Keratinocyte (primary cell): ENCODE measurements around the gene P2RX2.

ENCODE experiments used
- EZH2 ChIP-seq: IDR thresholded peaks from one replicate; pipeline ENCODE4 v1.6.1; 2012; ENCODE audit warnings: inconsistent platforms, mild to moderate bottlenecking, low read length, moderate library complexity
- TF ChIP-seq, protein P1 (sequence below), 3 experiments: IDR thresholded peaks in 1 of 3; conservative IDR thresholded peaks in 1 of 3; optimal IDR thresholded peaks in 1 of 3; 2 replicates in 2 of 3; 3 replicates in 1 of 3; pipeline versions ENCODE3 to v1.5.1; 2011; ENCODE audit warnings: low read length in 3 of 3, mild to moderate bottlenecking in 3 of 3, moderate library complexity in 2 of 3, control low read depth in 1 of 3, inconsistent platforms in 1 of 3; ENCODE audit not compliant: insufficient read depth in 2 of 3; ENCODE audit errors: extremely low read depth in 1 of 3

DNA sequence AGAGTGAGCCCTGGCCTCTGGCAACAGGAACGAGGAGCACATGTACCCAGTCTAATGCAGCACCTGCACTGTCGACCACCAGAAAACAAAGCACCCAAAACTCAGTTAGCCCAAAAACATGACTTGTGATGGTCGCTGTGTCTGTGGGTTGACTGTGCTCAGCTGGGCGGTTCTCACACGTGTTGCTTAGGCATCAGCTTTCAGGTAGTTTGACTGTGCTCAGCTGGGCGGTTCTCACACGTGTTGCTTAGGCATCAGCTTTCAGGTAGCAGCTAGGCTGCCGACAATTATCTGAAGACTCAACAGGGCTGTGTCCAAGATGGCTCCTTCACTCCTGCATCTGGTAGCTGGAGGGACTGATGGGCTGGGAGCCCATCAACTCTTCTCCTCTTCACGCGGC lies 7.0 kb upstream of the P2RX2 start:
- TF ChIP-seq, protein P1, sequence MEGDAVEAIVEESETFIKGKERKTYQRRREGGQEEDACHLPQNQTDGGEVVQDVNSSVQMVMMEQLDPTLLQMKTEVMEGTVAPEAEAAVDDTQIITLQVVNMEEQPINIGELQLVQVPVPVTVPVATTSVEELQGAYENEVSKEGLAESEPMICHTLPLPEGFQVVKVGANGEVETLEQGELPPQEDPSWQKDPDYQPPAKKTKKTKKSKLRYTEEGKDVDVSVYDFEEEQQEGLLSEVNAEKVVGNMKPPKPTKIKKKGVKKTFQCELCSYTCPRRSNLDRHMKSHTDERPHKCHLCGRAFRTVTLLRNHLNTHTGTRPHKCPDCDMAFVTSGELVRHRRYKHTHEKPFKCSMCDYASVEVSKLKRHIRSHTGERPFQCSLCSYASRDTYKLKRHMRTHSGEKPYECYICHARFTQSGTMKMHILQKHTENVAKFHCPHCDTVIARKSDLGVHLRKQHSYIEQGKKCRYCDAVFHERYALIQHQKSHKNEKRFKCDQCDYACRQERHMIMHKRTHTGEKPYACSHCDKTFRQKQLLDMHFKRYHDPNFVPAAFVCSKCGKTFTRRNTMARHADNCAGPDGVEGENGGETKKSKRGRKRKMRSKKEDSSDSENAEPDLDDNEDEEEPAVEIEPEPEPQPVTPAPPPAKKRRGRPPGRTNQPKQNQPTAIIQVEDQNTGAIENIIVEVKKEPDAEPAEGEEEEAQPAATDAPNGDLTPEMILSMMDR (optimal IDR thresholded peaks at IDR 0.05 in 1 of 3, IDR thresholded peaks at IDR 0.05 in 1 of 3, conservative IDR thresholded peaks at IDR 0.05 in 1 of 3; ENCODE audit: extremely low read depth in 1 of 3, insufficient read depth in 2 of 3, low read length in 3 of 3), result no peak
- TF ChIP-seq EZH2, result no peak
